Measurements from ENCODE around the gene RAB7A.

The RAB7A gene

DNA sequence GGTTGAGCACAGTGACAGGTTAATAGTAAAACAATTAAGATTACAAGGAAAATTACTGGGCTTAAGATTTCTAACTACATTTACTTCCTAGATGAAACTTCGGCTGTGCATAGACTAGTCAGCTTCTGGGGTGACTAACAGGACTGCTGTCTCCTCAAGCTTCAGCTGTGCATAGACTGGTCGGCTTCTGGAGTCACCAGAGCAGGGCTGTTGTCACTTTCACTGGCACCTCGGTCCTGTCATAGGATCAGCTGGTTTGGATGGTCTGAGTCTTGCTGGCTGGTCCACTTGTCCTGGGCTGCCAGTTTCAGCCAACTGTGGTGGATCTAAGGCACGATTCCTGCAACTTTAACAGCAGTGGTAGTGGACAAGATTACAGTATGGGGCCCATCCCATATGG is 129.6 kb downstream of the RAB7A start:
- no peak for DNase-seq

GRCh38 chr3:128858167-128858566 is 132.2 kb downstream of the RAB7A start:
- DNase-seq: no peak

DNA sequence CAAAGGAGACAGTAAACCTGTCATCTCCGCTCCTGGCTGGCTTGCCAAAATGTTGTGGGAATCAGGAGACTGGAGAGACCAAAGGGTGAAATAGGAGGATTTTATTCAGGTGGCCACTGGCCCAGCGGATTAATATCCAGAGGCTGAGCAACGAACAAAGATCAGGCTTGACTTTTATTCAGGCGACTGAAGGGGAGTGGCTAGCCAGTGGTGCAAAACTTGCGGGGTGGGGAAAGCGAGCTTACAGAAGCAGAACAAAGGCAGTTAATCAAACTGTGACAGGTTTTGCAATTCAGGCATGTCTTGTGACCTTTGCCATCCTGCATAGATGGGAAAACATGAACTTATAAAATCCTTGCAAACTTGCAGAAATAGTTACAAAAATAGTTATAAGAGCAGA is 133.6 kb downstream of the RAB7A start:
- DNase-seq: no peak

DNA sequence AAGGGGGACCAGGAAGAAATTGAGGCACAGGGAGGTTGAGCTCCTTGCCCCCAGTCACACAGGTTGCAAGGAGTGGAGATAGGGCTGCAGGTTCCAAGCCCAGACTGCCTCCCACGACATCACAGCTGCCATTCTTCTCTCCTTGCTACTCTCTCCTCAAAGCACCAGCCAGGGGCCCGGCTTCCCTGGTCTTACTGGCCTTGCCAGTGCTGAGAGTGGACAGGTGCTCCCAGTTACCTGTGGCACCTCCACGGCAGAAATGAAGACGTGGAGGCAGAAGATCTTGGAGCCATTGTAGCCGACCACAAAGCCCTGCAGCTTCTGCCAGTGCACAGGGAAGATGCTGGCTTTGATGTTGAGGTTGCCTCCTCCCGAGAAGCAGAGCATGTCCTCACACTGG is 135.5 kb downstream of the RAB7A start:
- no peak for DNase-seq

- peak; percentile 43 for DNase-seq
Measured at GRCh38 chr3:128863560-128863959, 137.6 kb downstream of the RAB7A start.

Measured in activated T-cell treated with anti-CD3 and anti-CD28 coated beads, Interleukin-2, amount 50 U/mL, for 48 hours (primary cell).